ENCODE data around the gene PRSS12.

GRCh38 chr4:118326585-118326984 lies 26.2 kb downstream of the PRSS12 start:
- TF ChIP-seq CTCF (IDR thresholded peaks at IDR 0.05): no peak
- TF ChIP-seq POLR2AphosphoS5 (IDR thresholded peaks at IDR 0.05; ENCODE audit: insufficient read depth in 1 of 2, low read depth in 1 of 2): no peak

Measured in vagina (tissue), 2 donors.